Activated naive CD4-positive, alpha-beta T cell treated with Interleukin-2 at 50 U/mL for 16 hours (primary cell): ENCODE results near the gene PGAM2.

ENCODE experiments used
- DNase-seq: peaks from one replicate; pipeline ENCODE4 v3.0.0-alpha.2; 2020

PGAM2 gene

DNA sequence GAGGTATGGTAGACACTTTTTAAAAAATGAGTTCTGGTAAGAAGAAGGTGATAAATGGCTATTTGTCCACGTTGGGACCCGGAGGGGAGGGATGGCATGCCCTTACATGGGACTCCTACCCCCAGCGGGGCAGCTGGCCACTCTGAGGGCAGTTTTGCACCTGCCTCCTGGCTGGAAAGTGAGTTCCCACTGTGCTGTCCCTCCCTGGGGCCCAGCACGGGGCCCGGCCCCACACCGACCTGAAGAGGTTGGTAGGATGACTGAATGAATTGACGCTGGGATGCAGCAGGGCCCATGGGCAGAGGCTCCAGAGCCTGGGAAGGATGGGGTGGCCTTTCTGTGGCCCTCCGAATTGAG, 38.2 kb upstream of the PGAM2 start:
- no peak for DNase-seq

DNA sequence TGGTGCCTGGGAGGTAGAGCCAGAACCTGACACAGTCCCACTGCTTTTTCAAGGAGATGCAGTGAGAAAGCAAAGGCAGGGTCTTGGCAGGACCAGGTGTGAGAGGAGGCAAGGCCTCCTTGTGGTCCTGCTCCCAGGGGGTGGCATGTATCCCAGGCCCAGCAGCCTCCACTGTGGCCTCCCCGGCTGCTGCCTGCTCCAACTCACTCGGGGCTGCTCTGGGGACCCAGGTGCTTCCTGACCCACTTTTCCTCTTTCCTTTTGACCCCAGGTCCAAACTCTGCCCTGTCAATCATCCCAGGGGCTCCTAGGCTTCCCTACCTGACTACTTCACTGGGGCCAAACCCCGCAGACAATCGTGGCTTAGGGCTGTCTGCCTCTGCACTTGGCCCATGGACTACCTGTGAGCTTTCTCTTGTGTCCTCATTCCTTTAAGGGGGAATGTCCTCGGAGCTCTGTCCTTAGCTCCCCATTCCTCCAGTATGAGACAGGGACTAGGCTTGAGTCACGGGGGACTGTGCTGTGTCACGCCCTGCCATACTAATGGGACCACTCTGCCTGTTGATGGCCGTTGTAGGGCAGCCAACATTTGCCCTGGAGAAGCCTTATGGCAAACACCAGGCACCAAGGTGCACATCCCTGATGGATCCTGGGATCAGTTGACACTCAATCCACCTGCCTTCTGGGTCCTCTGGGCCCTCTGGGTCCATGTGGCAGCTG, 37.6 kb upstream of the PGAM2 start:
- no peak for DNase-seq

DNA sequence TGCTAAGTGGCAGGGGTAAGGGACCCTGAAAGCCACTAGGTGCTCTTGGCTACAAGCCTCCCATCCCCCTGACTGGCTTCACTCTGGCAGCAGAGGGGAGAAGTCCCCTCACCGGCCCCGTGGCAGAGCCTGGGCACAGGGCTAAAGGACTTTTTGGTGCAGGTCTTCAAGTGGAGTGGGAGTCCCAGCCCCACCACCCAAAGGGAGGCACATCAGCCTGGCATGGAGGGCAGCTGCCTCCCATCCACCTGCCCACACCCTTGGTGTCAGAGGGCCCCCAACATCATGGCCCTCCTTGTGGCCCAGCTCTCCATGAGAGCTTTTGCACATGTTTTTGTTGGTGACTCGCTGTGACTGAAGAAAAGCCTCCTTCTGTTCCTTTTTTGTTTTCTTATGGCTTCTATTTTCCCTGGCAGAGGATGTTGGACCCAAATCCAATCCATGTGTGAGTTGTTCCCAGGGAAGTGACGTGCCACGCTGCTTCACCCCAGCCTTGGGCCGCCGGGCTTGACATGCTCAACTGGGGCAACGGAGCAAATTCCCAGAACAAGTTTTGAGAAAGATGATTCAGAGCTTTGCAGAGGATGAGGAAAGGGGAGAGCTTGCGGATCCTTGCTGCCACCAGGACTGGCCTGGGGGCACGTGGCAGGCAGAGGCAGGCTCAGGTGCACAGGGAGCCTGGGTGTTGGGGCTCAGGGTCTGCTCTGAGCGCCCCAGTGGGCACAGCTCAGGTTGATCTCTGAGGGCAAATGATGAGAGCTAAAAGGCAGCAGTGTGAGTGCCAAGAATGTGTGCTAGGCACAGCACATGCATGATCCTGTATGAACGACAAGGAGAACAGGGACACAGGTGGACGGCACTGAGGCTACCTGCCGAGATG, 36.8 kb upstream of the PGAM2 start:
- no peak for DNase-seq

DNA sequence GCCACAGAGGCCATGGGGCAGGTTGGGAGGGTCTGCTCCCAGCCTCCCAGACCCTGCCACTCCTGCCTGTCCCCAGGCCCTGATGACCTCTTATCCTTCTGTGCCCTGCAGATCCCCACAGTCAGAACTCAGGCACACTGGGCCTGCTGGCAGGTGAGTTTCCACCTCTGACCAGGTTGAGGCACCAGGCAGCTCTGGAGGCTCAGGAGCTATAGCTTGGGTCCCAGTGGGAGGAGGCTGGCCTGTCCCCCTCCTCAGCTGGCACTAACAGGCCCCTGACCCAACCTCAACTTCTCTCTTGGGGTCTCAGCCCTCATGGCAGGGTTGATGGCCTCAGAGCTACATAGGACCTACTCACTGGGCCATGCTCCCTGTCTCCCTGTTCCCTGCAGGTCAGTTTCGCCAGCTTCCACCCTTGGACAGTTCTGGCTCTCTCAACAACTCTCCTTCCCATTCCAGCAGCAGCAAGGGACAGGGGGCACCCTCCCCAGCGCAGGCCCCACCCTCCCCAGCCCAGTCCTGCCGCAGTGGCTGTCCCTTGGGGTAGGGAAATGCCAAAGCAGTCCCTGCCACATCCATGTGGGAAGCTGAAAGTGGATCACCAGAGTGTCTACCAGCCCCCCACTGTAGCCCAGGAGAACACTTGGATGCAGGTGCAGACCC, 36.1 kb upstream of the PGAM2 start:
- no peak for DNase-seq

DNA sequence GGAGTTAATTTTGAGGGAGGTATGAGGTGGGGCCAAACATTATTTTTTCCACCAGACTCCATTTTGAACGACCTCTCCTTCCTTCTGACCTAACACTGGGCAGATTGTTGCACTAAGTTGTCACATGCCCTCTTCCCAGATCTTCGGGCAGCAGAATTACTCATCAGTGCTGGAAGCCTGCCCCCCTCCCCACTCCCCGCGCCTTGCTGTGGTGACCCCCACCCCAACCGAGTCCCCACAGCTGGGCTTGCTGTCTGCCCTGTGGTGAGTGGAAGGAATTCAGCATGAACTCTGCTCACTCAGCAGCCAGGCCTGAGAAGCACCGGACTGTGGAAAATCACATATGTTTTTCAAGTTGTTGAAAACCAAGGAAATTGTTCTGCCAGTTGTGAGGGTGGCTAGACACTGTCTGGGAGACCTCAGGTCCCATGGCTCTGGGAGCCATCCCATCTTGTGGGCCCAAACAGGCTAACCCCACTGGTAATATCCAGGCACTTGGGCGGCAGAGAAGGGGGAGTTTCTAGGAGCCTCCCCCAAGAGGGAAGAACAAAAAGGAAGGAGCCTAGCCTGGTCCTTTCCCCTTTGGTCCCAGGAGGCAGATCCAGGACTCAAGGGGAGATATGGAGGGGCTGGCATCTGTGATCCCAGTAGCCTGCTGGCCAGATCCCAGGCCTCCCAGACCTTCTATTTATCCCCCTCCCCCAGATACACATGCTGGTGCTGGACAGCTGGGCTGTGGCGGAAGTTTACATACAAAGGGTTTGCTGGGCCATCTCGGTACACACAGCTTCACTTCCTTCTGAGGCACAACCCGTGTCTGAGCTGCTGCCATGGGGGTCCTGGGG, 35.3 kb upstream of the PGAM2 start:
- DNase-seq, result no peak

DNA sequence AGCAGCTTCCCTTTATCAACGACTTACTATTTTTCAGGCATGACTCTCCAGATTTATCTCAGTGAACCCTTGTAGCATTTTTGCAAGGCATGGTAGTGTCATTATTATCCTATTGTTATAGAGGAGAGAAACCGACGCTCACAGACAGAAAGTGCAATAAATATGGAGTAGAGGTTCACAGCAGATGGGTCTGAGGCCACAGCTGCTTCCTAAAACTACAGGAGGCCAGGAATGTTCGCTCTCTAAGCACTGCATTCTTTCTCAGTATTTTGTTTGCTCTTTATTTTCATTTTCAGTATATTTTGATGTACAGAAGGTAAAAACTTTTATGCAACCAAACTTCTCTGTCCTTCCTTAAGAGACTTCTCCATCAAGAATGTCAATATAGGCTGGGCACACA, 34.3 kb upstream of the PGAM2 start:
- no peak for DNase-seq

DNA sequence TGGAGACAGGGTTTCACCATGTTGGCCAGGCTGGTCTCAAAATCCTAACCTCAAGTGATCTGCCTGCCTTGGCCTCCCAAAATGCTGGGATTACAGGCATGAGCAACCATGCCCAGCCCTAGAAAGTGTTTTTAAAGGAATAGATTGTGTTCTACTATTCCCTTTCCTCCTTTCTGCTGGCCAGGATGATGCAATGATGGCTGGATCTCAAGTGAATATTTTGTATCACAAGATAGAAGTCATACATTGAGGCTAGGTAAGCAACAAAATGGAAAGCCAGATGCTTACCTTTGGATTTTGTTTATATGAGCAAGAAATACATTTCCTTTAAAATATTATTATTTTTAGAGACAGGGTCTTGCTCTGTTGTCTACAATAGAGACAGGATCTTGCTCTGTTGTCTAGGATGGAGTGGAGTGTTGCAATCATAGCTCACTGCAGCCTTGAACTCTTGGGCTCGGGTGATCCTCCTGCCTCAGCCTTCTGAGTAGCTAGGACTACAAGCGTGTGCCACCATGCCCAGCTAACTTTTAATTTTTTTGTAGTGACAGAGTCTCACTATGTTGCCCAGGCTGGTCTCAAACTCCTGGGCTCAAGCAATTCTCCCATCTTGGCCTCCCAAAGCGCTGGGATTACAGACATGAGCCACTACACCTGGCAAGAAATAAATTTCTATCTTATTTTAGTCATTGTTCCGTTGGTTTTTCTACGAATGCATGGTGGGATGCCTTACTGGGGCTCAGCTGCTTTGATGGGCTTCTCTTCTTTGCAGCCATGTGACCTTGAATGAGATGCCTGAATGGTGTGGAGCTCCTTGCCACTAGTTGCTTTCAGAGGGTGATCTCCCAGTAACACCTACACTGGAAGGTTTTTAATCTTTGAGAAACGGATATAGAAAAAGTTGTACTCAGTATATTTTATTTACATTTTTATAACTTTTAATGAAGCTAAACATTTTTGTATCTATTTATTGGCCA, 33.0 kb upstream of the PGAM2 start:
- DNase-seq, result no peak

DNA sequence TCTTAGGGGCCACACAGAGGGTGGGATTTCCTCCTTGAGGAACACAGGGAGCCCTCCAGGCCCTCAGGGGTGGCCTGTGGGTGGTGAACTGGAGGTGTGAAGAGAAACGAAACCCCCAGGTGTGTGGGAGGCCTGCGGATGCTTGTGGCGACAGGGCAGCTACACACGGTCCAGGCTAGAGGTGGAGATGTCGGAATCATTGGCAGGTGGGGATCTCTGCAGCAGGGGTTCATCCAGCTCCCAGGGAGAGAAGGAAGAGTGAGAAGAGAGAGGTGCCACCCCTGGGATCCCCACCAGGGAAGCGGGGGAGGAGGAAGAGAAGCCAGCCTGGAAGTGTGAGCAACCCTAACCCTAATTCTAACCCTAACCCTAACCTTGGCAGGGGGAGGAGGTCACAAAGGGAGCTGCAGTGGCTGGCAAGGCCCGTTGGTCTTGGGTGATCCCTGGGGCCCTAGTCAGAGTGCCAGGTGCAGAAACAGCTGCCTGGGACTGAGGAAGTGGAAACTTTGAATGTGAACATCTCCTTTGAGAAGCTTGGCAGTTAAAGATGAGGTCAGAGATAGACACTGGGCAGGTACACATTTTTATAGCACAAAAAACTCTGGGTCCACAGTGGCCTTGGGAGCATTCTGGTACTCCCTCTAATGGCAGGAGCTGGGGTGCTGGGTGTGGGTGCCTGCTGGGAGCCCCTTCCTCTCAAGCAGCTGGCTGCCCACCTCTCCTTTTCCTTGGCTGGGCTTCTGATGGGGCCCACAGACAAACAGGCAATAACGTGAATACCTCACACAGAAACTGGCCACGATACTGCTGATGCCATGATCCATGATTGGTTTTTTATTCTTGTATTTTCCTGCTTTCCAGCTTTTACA, 31.9 kb upstream of the PGAM2 start:
- DNase-seq, result no peak

DNA sequence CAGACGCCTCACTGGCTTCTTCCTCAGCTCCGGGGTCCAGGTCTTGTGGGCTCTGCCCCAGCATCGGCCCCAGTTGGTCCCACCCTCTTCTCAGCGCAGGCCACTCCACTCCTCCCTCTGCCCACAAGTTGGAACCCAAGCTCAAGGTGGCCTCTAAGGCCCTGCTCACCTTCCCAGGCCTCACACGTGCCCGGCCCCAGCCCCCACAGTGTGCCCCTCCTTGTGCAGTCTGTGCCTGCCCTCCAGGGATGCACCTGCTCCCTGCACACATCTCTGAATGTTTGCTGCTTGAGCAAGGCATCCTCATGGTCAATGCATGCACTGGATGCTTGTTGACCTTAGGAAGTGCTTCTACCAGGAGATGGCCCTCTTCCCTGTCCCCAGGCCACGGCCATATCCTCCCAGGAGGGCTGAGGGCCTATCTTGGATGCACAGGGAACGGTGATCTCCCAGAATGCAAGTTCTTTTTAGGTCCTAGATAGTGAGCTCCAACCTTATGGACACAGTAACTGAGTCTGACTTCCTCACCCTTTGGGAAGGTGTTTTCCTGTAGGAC, 31.0 kb upstream of the PGAM2 start:
- no peak for DNase-seq

DNA sequence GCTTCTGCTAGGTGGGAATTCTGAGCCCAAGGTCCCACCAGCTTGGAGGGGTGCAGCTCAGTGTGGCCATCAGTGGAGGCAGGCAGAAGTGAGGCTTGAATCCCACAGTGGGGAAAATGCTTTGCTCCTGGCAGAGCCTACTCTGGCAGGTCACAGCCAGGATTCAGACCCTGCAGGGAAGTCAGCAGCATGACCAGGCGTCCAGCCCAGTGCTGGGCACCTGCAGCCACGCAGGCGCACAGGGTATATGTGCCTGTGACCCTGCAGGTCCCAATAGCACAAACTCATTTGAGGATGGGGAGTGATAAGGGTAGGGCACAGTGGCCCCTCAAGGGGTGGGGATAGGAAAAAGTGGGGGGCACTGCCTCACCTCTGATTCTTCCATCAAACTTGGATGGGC, 30.4 kb upstream of the PGAM2 start:
- DNase-seq, result no peak

DNA sequence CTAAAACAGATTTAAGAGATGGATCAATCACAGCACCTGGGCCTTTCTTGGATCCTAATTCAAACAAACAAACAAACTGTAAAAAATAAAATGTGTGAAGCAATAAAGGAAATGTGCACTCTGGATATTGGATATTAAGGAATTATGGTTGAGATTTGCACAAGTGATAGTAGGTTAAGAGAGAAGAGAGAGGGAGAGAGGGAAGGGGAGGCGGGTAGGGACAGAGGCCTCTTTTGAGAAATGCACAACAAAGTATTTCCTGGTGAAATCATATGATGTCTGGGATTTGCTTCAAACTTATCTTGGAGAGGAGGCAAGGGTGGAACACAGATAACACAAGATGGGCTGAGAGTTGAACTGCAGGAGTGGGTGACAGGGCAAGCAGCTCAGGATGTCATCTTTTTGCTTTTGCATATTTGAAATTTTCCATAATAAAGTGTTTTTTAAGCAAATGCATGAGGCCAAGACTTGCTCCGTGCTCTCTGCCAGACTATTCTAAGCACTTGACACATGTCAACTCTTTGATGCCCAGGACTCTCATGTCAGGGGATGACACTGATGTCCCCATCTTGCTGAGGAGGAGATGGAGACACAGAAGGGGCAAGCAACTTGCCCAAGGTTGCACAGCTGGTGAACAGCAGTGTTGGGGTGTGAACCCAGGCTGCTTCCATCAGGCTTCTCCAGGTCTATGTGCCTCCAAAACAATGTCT, 29.7 kb upstream of the PGAM2 start:
- DNase-seq, result no peak

DNA sequence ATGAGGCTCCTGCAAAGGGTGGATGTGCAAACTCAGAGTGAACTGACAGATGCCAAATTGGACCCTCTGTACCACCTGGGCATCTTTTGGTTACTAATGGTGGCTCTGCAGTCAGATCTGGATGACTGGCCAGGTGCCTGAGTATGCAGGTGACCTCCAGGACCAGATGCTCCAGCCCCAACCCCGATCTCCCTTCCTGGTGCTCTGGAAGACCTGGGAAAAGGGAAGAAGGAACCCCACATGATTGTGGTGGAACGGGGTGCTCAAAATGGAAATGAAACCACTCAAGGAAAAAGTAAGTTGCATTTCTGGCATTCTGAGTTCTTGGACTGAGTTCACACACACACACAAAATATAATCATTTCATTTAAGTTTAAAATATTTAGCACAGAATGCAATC, 29.0 kb upstream of the PGAM2 start:
- DNase-seq, result no peak

DNA sequence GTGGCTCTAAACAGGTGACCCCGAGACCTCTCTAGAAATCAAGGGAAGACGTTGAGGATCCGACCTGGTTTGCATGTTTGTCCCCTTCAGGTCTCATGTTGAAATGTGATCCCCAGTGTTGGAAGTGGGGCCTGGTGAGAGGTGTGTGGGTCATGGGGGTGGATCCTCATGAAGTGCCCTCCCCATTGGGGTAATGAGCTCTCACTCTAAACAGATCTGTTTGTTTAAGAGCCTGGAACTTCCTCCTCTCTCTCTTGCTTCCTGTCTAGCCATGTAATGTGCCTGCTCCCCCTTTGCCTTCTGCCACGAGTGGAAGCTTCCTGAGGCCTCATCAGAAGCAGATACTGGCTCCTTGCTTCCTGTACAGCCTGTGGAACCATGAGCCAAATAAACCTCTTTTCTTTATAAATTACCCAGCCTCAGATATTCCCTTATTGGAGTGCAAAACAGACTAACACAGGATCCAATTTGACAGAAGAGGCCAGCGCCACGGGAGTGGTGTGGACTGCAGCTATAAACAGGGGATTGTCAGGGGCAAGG, 27.8 kb upstream of the PGAM2 start:
- DNase-seq, result no peak

DNA sequence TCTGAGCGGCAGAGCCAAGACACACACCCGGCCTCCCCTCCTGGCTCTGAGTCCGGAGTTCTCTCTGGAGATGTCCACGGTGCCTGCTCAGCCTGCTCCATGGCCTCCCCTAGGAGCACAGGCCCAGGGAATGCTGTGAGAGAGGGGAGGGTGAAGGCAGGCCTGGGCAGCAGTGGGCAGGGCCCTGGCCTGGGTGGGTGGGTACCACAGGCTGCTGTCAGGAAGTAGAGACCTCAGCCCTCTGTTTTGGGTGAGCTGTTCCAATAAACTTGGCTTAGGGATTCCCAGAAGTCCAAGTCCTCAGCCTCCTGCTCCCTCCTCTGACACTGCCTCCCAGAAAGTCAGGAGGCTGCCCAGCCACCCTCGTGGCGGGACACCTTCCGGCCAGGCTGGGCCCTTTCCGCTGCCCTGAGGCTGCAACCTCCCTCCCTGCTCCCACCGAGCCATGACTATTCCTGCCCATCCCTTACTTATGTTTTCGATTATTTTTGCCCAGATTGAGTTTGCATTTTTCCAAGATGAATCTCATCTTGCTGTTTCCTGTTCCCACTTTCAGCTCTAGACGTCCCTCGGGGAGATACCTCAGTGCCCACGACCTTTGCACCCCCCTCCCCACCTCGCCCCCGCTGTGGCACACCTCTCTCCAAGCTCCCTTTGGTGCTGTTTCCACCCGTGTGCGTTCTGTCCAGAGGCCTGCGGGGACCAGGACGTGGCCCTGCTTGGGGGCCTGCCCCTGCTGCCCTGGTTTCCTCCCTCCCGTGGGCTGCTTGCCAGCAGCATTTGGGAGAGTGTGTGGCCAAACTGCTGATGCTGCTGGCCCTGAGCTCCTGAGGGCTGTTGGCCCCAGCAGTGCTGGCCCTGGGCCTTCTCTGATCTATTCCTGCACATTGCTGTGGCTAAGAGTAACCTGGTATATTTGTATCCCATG, 22.8 kb upstream of the PGAM2 start:
- DNase-seq, result no peak

DNA sequence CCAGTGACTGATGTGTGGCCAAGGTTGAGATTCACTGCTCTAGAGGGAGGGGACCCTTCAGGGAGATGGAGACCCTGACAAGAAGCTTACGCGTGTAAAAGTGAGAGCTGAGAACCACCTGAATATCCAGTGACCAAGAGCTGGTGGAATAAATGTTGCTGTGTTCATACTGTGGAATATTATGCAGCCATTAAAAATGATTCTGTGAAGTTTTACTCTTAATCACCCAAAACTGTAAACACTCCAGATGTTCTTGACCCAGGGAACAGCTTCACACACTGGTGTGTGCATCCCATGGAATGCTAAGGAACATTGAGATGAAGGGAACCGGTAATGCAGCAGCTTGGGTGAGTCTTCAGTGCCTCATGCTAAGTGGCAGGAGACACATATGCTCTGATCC, 21.3 kb upstream of the PGAM2 start:
- no peak for DNase-seq

DNA sequence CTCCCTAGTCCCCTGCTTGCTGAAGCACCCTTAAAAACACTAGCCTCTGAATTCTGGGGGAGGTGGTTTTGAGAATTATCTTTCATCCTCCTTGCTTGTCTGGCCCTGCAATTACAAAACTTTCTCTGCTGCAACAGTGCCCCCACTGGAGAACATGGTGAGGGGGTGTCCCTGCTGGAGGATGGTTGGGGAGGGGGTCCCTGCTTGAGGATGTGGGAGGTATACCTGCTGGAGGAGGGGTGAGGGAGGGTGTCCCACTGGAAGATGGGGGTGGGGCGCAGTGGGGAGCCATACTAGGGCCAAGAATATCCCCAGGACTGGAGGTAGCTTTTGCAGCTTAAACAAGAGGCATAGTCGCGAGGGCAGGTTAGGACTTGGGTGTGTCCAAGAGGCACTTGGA, 20.2 kb upstream of the PGAM2 start:
- no peak for DNase-seq

DNA sequence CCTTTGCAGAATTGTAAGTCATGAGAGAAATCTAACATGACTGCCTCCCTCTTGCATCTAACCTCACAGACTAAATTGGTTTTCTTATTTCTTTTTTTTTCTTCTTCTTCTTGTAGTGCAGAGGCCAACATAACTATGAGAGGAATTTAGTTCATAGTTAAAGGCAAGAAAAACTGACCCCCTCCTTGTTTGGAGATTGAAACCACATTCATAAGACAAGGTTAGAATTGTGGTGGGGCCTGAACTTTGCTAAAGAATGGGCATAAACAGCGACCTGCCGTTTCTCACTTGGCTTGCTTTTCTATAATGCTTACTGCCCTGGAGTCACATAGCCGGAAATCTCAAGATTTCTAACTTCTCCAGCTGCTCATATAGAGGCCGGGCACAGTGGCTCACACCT, 19.3 kb upstream of the PGAM2 start:
- no peak for DNase-seq

DNA sequence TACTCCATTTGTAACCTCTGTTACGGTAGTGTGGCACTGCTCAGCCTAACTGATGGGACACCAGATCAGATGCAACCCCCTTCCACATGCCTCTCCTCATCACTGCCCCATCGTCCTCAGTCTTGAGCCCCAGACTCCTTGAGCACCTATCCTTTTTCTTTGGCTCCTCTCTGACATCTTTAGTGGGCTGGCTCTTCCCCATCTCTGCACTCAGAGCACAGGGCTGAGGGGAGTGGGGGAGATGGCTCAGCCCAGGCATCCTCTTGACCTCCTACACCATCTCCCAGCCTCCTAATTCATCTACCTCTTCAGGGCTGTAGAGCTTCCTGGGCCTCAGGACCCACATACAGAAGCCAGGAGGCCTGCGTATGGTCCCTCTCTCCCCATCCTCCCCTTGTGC, 18.4 kb upstream of the PGAM2 start:
- no peak for DNase-seq
